ENCODE results near the gene MMP3.
"Not testable (repeated sequence)": the region's sequence is repeated elsewhere in the genome, so short reads cannot be mapped to it uniquely, and the experiment has no call there.

MMP3 gene

DNA sequence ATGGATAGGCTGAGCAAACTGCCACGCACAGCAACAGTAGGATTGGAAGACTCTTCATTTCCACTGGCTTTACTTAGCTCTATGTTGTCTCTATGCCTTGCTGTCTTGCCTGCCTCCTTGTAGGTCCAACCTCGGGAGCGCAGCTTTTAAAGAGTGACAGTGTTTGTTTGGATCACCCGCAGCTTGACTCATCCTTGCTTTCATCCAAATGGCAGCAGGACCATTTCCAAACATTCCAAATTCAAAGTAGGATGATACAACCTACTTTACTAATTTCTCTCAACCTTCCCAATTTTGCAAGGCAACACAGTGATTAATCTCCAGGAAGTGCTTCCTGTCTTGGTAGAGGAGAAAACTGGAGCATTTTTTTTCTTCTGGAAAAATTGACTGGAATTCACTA, at the start of gene MMP3:
MMP3 (minus strand) TSS at position 121 of the 400 bp plus-strand sequence; CDS start at position 58, 63 bp downstream.
- DNase-seq: no peak

DNA sequence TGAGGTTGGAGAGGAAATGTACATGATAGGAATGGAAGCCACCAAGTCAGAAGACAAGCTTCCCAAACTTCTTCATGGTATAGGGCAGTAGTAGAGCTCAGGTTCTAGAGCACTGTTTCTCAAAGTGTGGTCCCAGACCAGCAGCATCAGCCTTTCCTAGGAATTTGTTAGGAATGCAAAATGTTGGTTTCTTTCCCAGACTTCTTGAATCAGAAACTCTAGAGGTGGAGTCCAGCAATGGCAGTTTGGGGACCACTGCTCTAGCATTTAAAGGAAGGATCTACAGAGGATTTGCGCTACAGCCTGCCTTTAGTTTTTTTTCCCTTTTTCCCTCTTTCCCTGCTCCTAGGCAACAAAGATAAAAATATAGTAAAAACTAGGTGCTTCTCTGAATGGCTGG, 48.3 kb upstream of the MMP3 start:
- DNase-seq: no peak

DNA sequence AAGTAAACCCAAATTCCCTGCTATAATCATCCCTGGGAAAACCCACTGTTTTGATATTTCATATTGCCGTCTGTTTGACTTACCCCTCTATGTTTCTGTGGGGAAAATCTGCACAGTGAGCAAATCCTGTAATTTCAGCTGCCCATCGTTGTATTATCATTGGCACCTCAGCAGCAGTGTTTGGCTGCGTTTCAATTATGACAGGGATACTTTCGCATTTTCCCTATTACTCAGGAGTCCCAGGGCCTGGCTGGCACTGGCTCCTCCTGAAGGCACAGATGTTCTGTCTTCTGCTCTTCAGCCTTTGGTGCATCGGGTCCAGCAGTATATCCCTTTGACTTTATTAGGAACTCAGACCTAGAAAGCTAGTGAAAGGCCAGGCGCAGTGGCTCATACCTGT, 43.6 kb upstream of the MMP3 start:
- DNase-seq: peak in 1 of 2 experiments; percentile 64

DNA sequence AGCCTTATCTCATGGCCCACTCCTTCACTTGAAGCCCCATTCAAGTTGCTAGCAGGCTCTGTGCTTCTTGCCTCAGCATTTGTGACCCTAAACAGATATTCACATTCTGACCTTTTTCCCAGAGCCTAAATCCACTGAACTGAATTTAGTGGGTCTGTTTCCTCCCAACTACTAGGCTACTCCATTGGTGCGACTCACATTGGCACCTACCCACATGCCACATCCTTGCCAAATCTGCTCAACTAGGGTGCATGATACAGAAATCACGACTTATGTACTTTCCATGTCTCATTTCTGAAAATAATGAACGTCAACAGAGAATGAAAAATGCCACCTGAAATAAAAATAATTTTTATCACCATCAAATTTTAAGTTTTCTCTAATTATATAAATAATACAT, 39.7 kb upstream of the MMP3 start:
- no peak for DNase-seq

DNA sequence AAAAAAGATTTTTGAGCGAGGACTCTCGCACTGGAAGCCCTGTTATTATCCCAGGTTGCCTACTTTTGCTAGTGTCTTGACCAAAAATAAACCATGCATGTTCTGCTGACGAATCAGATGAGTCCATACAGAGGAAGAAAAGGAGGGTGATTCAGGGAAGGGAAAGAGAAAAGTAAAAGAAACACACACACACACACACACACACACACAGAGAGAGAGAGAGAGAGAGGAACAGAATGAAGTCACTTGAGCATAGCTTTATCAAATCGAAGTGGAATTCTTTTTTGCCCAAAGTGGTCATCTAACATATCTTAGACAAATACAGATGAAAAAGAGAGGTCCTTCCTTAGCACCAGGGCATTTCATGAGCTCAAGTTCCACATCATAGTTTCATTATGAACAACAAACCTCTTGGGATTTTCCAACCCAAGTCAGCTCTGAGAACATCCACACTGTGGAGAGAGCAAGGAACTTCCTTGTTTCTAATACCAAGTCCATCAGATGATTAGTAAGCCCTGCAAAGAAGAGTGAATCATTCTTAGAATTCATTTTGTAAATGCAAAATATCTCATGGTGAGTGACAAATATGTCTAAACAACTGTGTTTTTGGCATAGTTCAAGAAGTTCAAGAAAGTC, 39.1 kb upstream of the MMP3 start:
- DNase-seq: no peak

DNA sequence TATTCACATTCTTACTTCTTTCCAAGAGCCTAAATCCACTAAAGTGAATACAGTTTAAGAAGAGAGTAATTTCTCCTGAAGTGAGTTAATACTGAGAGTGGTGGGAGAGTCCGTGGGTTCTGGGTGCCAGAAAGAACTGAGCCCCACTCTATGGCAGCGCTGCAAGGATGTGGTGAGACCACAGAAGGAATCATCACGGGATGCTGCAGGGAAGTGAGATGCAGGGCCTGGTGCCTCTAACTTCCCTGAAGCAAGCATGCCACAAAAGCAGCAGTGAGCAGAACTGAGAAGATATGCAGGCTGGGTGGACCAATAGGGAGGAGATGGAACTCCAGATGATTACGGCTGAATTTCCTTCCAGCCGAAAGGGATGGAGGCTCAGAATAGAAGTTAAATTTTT, 36.4 kb upstream of the MMP3 start:
- DNase-seq: no peak

DNA sequence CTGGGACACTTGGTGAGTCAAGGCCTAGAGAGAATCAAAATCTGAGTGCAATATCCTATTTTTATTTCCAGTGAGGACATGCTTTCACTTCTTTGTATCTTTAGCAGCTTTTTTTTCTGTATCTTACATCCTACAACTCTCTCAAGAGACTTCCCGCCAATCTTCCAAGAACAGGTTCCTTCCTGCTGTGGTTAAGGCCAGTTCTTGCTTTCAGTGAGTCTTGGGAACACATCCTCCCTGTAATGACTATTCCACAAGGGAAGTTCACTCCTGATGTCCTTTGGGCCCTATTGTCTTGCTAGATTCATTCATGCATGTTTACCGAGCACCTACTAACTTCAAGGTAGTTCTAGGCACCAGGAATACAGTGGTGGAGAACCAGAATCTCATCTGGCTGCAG, 35.2 kb upstream of the MMP3 start:
- DNase-seq: no peak

DNA sequence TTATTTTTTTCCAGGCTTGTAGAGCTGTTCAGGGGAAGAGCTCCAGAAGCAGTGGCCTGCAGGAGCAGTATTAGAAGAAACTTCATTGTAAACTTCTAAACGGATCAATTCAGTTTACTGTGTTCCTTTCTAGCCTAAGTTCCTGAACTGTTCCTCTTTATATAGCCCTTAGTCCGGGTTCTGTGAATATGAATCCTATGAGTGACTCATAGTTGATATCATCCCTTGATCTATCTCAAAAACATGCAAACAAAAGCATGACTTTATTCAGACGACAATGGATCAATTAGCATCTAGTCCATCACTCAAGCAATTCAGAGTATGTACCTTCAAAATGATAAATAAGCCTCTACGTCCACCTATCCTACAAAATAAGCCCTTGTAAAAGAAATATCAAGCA, 31.4 kb upstream of the MMP3 start, which contains the start of gene MMP12:
MMP12 (minus strand) TSS at position 131 of the 400 bp plus-strand sequence; CDS start at position 86, 45 bp downstream.
- DNase-seq: no peak

DNA sequence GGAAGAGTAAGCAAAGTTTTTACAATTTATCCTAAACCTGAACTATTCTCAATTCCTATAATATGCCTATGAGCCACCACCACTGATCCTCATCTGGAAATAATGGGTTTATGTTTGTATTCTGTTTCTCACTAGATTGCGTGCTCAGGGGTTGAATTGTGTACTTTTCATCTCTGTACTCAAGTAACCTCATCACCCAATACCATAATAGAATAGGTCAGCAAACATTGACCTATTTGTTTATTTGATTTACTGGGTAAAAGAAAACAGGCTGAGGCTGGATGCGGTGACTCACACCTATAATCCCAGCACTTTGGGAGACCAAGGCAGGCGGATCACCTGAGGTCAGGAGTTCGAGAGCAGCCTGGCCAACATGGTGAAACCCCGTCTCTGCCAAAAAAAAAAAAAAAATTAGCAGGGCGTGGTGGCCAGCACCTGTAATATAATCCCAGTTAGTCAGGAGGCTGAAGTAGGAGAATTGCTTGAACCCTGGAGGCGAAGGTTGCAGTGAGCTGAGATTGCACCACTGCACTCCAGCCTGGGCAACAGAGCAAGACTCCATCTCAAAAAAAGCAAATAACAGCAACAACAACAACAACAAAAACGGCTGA, 26.1 kb upstream of the MMP3 start:
- DNase-seq: not testable (repeated sequence)

DNA sequence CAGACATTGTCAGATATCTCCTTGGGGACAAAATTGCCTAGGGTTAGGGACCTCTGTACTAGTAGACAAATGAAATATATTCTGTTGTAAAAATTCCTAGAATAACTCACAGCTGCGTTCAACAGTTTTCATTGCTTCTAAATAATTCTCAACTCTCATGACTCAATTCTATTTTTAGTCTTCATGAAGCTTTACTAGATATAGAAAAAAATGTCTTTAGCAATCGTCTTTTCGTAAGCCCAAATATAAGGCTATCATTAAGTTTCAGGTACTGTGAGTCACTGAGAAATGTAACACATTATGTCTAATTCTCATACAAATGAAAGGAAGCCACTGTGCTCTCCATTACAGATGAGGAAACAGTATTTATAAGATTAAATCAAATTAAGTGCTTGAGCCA, 24.9 kb upstream of the MMP3 start:
- no peak for DNase-seq

DNA sequence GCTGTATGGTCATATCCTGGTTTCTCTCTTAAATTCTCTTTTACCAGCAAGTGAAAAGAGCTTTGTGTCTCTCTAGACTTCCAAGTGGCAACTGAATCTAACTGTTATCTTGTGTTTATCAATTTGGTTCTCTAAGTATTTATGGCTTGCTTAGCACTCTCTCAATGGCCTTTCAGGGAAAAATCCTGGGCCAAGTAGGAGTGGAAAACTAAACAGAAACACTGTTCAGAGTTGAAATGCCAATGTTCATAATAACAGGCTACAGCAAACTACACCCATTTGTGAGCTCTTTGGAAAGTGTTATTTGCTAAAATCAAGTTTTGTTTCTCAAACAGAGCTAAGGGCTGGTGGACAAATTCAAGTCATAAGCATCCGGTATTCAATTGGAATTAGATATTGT, 21.3 kb upstream of the MMP3 start:
- no peak for DNase-seq

DNA sequence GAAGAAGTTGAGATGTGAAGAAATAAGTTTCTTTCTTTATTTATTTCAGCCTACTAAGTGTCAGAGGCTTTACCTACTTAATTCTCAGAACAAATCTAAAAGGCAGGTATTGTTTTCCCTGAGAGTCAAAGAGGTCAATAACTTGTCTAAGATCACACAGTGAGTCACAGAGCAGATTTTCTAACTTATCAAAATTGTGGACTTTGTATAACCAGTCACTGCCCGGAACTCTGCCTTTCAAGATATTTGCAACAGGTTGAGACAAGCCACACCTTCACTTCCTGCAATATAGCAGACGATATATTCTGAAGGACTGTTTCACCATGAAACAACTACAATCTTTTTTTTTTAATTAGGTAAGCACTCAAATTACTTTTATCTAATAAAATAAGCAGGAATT, 10.5 kb upstream of the MMP3 start:
- no peak for DNase-seq

DNA sequence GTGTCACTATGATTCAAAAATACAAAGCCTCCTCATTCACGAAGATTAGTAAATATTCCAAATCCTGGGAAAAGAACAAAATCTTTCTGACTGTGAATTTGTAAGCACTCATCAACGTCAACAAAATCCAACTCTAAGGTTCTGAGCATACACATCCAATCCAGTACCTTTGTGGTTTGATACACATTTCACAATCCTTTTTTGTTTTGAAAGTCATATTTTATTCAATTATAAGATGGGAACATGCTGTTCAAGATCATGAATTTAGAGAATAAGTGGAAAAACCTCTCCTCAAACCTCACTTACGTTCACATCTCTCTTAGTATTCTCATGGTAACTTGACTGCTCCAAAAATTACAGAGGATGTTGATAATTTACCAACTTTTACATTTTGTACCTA, 9.6 kb upstream of the MMP3 start:
- no peak for DNase-seq

DNA sequence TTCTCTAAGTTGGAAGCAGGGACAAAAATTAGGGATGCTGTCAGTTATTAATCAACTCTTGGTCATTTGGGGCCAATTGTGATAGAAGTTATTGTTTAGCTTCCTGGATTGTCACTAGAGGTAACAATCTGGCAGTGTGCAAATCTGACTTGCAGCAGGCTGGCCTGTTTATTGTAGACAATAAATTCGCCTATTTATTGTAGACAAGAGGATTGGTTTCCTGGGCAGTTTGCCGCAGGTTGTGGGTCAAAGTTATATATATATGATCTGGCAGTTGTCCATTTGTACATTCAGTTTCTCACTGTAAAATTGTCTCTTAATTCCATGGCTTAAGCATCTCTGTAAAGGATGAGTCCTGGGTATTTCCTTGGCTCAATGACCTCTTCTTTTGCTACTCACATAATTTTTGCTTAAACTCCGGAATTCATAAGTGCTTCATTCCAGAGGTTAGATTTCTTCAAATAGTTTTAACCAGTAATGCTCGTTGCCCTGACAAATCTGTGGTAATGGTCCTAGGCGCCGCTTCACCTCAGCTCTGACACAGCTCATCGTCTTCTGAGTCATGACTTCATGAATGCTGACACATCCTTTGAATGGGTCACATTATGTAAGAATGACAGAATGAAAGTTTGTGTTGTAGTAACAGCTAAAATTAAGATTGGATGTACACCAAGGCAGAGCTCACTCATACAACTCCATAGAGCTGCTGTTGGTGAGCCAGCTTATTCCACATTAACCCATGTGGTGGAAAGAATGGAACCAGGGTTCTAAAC, 7.8 kb upstream of the MMP3 start:
- DNase-seq: no peak

DNA sequence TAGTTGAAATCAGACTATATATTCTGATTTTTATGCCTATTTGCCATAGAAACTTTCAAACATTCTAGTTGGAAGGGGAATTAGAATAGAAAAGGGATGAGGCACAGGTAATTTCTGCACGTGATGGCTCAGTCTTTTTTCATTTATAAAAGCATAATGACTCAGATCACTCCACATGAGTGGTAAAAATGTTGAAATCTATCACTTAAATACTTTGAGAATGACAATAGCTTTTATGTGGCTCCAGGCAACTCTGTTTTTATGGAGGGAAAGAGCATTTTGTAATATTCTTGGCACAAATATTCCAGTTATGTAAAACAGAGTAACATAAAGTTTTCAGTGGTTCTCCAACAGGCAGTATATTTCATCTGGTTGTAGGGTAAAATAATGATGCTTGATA, 5.9 kb upstream of the MMP3 start:
- no peak for DNase-seq

DNA sequence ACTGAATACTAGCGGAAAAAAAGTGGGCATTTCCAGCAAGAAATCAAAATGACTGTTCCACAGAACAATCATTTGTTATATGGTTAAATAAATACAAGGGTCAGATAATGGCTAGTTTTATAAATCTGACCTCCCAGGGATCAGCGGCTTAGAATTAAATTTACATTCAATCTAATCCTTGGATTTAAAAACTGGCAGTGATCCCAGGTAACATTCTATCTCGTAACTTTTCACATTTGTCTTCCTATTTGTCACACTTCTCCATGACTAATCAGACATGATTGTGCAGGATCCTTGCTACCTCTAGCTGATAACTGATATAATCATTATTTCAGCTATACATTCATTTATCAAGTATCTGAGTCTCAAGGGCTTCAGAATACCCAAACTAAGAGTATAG, 2.9 kb upstream of the MMP3 start:
- no peak for DNase-seq

DNA sequence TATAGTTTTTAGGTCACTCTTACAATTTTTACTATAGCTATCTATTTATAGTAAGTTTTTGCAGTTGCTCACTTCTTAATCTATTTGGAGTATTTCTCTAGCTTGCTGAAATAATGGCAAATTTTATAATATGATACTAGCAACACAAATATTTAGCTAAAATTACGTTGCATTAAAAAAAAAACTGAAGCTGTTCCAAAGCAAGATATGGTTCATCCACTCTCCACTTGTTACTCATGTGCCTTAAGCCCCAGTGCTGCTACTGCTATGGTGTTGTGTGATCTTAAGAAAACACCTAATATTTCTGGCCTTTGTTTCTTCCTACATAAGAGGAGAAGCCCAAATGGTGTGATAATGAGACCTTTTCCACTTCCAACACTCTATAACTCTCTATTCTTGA, 479 bp downstream of the MMP3 start:
- DNase-seq: no peak

DNA sequence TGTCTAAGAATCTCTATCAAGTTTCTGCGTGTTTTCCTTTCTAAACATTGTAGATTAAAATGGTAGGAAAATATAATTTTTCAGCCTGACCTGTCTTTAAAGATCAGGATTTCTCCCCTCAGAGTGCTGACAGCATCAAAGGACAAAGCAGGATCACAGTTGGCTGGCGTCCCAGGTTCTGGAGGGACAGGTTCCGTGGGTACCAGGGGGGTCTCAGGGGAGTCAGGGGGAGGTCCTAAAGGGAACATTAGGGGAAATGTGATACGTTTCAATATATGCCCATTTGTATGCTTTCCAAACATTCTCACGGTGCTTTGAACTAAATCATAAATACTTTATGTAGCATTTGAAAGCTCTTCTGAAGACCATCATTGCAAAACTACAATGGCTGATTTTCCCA, 3.4 kb downstream of the MMP3 start:
- DNase-seq: no peak

DNA sequence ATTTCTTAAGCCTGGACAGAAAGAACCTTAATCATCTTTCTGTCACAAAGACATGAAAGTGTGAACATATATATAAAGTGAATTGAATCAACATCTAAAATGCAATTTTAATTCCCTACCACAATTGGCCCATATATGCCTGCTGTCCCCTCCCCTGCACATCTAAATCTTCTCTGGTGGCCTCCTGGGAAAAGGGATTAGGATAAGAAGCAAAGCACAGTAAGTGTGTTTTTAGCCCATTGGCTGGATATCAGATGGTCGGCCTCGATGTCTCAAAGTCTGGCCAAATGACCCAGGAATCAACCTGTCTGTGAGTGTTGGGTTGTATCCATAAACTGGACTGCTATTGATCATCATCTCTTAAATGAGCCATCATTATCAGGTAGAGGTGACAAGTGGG, 5.8 kb downstream of the MMP3 start:
- no peak for DNase-seq

DNA sequence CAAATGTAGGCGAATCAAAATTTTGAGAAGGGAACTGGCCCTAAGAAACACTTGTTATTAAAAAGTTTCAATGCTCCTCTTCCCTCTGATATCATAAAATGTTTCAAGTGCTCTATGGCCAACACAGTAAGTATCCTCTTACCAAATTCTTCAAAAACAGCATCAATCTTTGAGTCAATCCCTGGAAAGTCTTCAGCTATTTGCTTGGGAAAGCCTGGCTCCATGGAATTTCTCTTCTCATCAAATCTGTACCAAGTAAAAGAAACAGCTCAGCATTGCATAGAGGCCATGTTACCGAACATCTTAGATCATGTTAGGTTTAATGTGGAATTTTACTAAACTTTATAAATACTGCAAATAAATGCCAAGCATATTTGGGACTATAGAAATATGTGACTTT, 6.3 kb downstream of the MMP3 start:
- no peak for DNase-seq

DNA sequence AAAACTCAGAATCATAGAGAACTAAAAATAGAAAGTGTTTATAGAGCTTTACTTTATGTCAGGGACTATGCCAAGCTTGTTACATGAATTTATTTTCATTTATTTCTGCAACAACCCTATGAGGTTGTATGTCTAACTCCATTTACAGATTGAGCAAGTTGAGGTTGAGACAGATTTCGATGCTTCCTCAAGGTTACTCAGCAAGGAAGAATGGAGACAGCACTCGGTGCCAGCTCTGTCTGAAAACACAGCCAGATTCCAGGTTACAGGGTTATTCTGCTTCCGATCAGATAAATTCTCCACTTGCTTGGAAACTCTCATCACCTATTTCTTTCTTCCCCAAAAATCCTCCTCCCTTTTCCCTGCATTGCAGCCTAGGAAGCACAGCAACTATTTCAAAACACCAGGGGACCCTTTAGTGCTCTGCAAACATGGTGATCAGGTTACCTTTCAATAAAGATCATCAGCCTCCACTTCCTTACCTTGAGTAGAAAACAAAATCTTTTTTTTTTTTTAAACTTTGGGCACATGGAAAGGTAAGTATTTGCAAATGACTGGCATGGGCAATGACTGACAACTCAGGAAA, 7.0 kb downstream of the MMP3 start:
- DNase-seq: no peak

DNA sequence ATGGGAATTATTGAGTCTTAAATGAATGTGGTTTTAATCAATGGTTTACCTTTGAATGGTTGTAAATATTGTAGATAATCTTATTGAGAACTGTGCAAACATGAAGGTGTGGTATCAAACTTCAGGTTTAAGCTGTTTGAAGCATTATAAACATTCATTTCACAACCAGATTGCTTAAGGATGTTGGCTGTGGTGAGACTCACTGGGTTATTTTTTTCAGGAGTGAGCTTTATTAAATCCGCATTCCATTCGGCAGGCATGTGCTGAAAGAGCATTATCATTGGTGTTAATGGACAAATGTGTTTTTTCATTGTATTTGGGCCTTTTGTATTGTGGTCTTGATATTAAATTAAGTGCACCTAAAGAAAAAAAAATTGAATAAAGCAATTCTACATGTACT, 9.7 kb downstream of the MMP3 start:
- DNase-seq: no peak

DNA sequence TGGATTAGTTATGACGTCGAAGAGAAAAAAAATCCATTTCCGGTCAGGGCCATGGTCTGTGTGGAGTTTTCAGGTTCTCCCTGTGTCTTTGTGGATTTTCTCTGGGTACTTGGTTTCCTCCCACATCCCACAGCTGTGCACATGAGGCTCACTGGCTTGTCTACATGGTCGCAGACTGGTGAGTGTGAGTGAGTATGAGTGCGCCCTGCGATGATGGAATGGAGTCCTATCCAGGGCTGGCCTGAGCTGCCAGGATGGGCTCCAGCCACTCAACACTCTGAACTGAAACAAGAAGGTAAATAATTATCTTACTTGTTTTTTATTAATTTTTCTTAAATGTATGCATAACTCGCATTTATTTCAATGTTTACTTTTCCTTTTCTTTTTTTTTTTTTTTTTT, 10.8 kb downstream of the MMP3 start:
- no peak for DNase-seq
